IMR-90 (cell line): Measurements from ENCODE around the gene INTS11. TPM values are rescaled to one million over a fixed set of nuclear protein-coding genes. Genes with fewer than 3 reads are reported as not detected.
A peak's percentile ranks its signal among the peaks of the same experiment; 100 is the strongest.

Source experiments
- ATAC-seq: fragments of 200-7000 bp; cut with Tn5 transposase; 2 replicates; pipeline ENCODE4 v1.9.1; 2020; ENCODE audit warnings: low read depth, mild to moderate bottlenecking, moderate library complexity
- BruUV-seq: library from RNA; stranded (reverse); fragments of 400-500 nt; replicated peaks from 2 replicates; lab custom pipeline; 2021; lab: Mats Ljungman, UMichigan
- CTCF ChIA-PET: fragments of 300-600 bp; formaldehyde crosslinking; extraction: SDS; loops from one replicate; lab custom pipeline; 2021; ENCODE audit warnings: antibody characterized with exemption; lab: Yijun Ruan, JAX
- POLR2A ChIA-PET: fragments of 300-600 bp; sonication (Branson Sonifier 250); formaldehyde crosslinking; loops from one replicate; lab custom pipeline; 2022; ENCODE audit warnings: antibody characterized with exemption; ENCODE audit not compliant: unreplicated experiment; lab: Charles Lee
- DNase-seq: peaks from one replicate; pipeline ENCODE4 v3.0.0; 2013
- H2AFZ ChIP-seq: replicated peaks from 2 replicates; pipeline ENCODE3; 2013; ENCODE audit warnings: low read length, mild to moderate bottlenecking; ENCODE audit not compliant: poor library complexity
- H2AK5ac ChIP-seq: 2 replicates; pipeline ENCODE4 v1.6.1; 2013; ENCODE audit warnings: low read depth, low read length, inconsistent platforms
- H2AK9ac ChIP-seq: replicated peaks from 2 replicates; pipeline ENCODE3; 2013; ENCODE audit warnings: mild to moderate bottlenecking, low read depth, low read length, moderate library complexity; ENCODE audit not compliant: poor library complexity
- H2BK120ac ChIP-seq: 2 replicates; pipeline ENCODE4 v1.6.1; 2013; ENCODE audit warnings: low read depth, low read length, inconsistent platforms
- H2BK15ac ChIP-seq: 3 replicates; pipeline ENCODE4 v1.6.1; 2013; ENCODE audit warnings: low read depth, low read length, inconsistent platforms
- H2BK20ac ChIP-seq: 2 replicates; pipeline ENCODE4 v1.6.1; 2013; ENCODE audit warnings: low read depth, mild to moderate bottlenecking, inconsistent platforms, low read length, moderate library complexity
- H2BK5ac ChIP-seq: 2 replicates; pipeline ENCODE4 v1.6.1; 2013; ENCODE audit warnings: mild to moderate bottlenecking, low read depth, low read length, inconsistent platforms; ENCODE audit not compliant: poor library complexity, severe bottlenecking
- H3K14ac ChIP-seq: replicated peaks from 2 replicates; pipeline ENCODE4 v1.6.1; 2013; ENCODE audit warnings: low read depth, low read length, inconsistent platforms
- H3K18ac ChIP-seq: 2 replicates; pipeline ENCODE4 v1.6.1; 2013; ENCODE audit warnings: low read depth, low read length, control low read depth
- H3K23ac ChIP-seq: 2 replicates; pipeline ENCODE4 v1.6.1; 2013; ENCODE audit warnings: low read depth, low read length, inconsistent platforms
- H3K27ac ChIP-seq: 2 replicates; pipeline ENCODE4 v1.5.1; 2013; ENCODE audit warnings: mild to moderate bottlenecking, control low read depth, low read length; ENCODE audit not compliant: insufficient read depth
- H3K27me3 ChIP-seq: 2 replicates; pipeline ENCODE4 v1.6.1; 2013; ENCODE audit warnings: low read length; ENCODE audit not compliant: control insufficient read depth, insufficient read depth
- H3K36me3 ChIP-seq: 2 replicates; pipeline ENCODE4 v1.6.1; 2013; ENCODE audit warnings: low read length, mixed read lengths; ENCODE audit not compliant: control insufficient read depth, insufficient read depth
- H3K4ac ChIP-seq: 2 replicates; pipeline ENCODE4 v1.6.1; 2013; ENCODE audit warnings: low read depth, low read length, inconsistent platforms
- H3K4me1 ChIP-seq: 2 replicates; pipeline ENCODE4 v1.6.1; 2013; ENCODE audit warnings: low read length, mixed read lengths; ENCODE audit not compliant: control insufficient read depth, insufficient read depth
- H3K4me2 ChIP-seq: 2 replicates; pipeline ENCODE4 v1.6.1; 2013; ENCODE audit warnings: low read depth, mild to moderate bottlenecking, control low read depth, low read length, moderate library complexity
- H3K4me3 ChIP-seq: 2 replicates; pipeline ENCODE4 v1.5.1; 2013; ENCODE audit warnings: low read depth, mild to moderate bottlenecking, control low read depth, low read length, moderate library complexity; ENCODE audit not compliant: insufficient read depth
- H3K56ac ChIP-seq: 2 replicates; pipeline ENCODE4 v1.6.1; 2013; ENCODE audit warnings: low read length, inconsistent platforms; ENCODE audit not compliant: insufficient read depth; ENCODE audit errors: extremely low read depth
- H3K79me1 ChIP-seq, 2 experiments: 2 replicates each; pipeline ENCODE4 v1.6.1; 2013; ENCODE audit warnings: low read length in 2 of 2, inconsistent platforms in 1 of 2, low read depth in 1 of 2
- H3K9ac ChIP-seq: 2 replicates; pipeline ENCODE4 v1.6.1; 2013; ENCODE audit warnings: low read depth, low read length, control low read depth
- H3K9me1 ChIP-seq: 2 replicates; pipeline ENCODE4 v1.6.1; 2013; ENCODE audit warnings: low read length, inconsistent platforms; ENCODE audit not compliant: insufficient read depth
- H3K9me3 ChIP-seq: 2 replicates; pipeline ENCODE4 v1.6.1; 2013; ENCODE audit warnings: low read length; ENCODE audit not compliant: control insufficient read depth, insufficient read depth
- H4K20me1 ChIP-seq: 2 replicates; pipeline ENCODE4 v1.6.1; 2013; ENCODE audit warnings: low read length, inconsistent platforms; ENCODE audit not compliant: insufficient read depth
- H4K5ac ChIP-seq: 2 replicates; pipeline ENCODE4 v1.6.1; 2013; ENCODE audit warnings: mild to moderate bottlenecking, low read depth, low read length, control low read depth
- H4K8ac ChIP-seq, 2 experiments: 2 replicates each; pipeline ENCODE4 v1.6.1; 2013; ENCODE audit warnings: low read depth in 2 of 2, low read length in 2 of 2, control low read depth in 1 of 2, inconsistent platforms in 1 of 2
- H4K91ac ChIP-seq: 2 replicates; pipeline ENCODE4 v1.6.1; 2013; ENCODE audit warnings: low read depth, low read length, inconsistent platforms; ENCODE audit not compliant: insufficient read depth
- ELK1 ChIP-seq: fragments of 150-350 bp; IDR thresholded peaks from 2 replicates; pipeline ENCODE4 v1.6.1; 2016; ENCODE audit warnings: low read depth, mild to moderate bottlenecking, low read length, moderate library complexity, borderline replicate concordance
- MAFK ChIP-seq: IDR thresholded peaks from 2 replicates; pipeline ENCODE4 v1.6.1; 2012; ENCODE audit warnings: low read depth, low read length, improper control_type of control experiment
- MAZ ChIP-seq: IDR thresholded peaks from 2 replicates; pipeline ENCODE4 v1.6.1; 2012; ENCODE audit warnings: low read depth, mild to moderate bottlenecking, low read length, improper control_type of control experiment, moderate library complexity, borderline replicate concordance
- MXI1 ChIP-seq: IDR thresholded peaks from 2 replicates; pipeline ENCODE4 v1.6.1; 2012; ENCODE audit warnings: low read depth, mild to moderate bottlenecking, low read length, moderate library complexity, borderline replicate concordance
- POLR2A ChIP-seq: IDR thresholded peaks from 2 replicates; pipeline ENCODE4 v1.6.1; 2012; ENCODE audit warnings: mild to moderate bottlenecking, low read depth, low read length
- SMC3 ChIP-seq: fragments of 150-350 bp; IDR thresholded peaks from 2 replicates; pipeline ENCODE4 v1.6.1; 2016; ENCODE audit warnings: low read depth, mild to moderate bottlenecking, antibody characterized with exemption, low read length, moderate library complexity
- WGBS, 2 experiments: methylation state at CpG; one replicate each; pipeline versions ENCODE4 v1.1.5 to v1.1.7; 2013; ENCODE audit warnings: missing lambda C conversion rate in 2 of 2; ENCODE audit not compliant: insufficient read length in 1 of 2; ENCODE audit errors: extremely low coverage in 2 of 2; 5-methylcytosine and 5-hydroxymethylcytosine counted together
- dilution Hi-C: fragments of 300-500 bp; cut with HindIII; formaldehyde crosslinking; loops from one replicate; pipeline ENCODE4 v1.14.3; 2018; ENCODE audit warnings: low sequenced_read_pairs; ENCODE audit not compliant: unreplicated experiment
- in situ Hi-C: fragments of 300-500 bp; cut with MboI; formaldehyde crosslinking; loops from 3 replicates; pipeline ENCODE4 v1.14.3; 2019; ENCODE audit warnings: low sequenced_read_pairs, inconsistent platforms, mixed read lengths
- intact Hi-C: fragments of 100-400 bp; cut with micrococcal nuclease; formaldehyde crosslinking; loops from 2 replicates; pipeline ENCODE4 v1.10.0; 2022
- polyA plus RNA-seq, 3 experiments: library from polyadenylated mRNA; depleted of rRNA; stranded (reverse); fragments of >200 nt; gene quantifications; 2 replicates each; pipeline ENCODE4 v1.2.3, GENCODE V29; 2012; ENCODE audit warnings: low replicate concordance in 1 of 3
- total RNA-seq: library from RNA; depleted of rRNA; stranded (reverse); fragments of >200 nt; gene quantifications from 2 replicates; pipeline ENCODE4 v1.2.3, GENCODE V29; 2012

The INTS11 gene
- total and polyA plus RNA-seq, 2 of the 4 experiments (the other 2 are of a cell fraction), result 56.1 to 123 TPM

- DNase-seq (no peak), ATAC-seq (peak; percentile 7)
- Histone ChIP-seq H2BK15ac (no peak overlapping the region), H2AK9ac (peak overlapping the region; percentile 97), H3K9ac (peak overlapping the region; percentile 91), H4K91ac (peak overlapping the region; percentile 76), H4K8ac (peak overlapping the region in 1 of 2 experiments; percentile 5; a peak in 1 of 4 replicates), H2AK5ac (peak overlapping the region; percentile 47), H3K4me3 (peak overlapping the region; percentile 93), H3K23ac (peak overlapping the region; percentile 94), H2BK120ac (no peak overlapping the region), H2BK20ac (no peak overlapping the region), H4K5ac (no peak overlapping the region), H3K4me2 (peak overlapping the region; percentile 100), H3K18ac (no peak overlapping the region), H2BK5ac (peak overlapping the region; percentile 79), H3K79me1 (peaks cover 6 to 58% of the 10 kb centered on the region in 2 experiments; a peak in 3 of 4 replicates), H3K4ac (peak overlapping the region; percentile 70), H3K4me1 (peaks cover 31% of the 10 kb centered on the region), H3K36me3 (peaks cover 24% of the 10 kb centered on the region), H3K9me3 (no peaks in the 10 kb centered on the region), H2AFZ (peak overlapping the region; percentile 97), H4K20me1 (peaks cover 47% of the 10 kb centered on the region), H3K14ac (peak overlapping the region; percentile 61), H3K9me1 (peaks cover 3% of the 10 kb centered on the region), H3K27me3 (no peaks in the 10 kb centered on the region), H3K27ac (peak overlapping the region; percentile 89), H3K56ac (peak overlapping the region; percentile 38)
- 0% methylated on average over 61 of the region's 83 CpGs; no CpG with 5 or more reads in 1 of the 2 experiments for WGBS, 2 experiments
- intact Hi-C loops (loop anchor here (5.0 kb wide), 2 partner anchors 50 to 185 kb away; partner anchors contain the start of gene MXRA8), in situ Hi-C loops (no loop called here), dilution Hi-C loops (no loop called here)
- POLR2A ChIA-PET, result no interaction called here
- CTCF ChIA-PET, result no interaction called here
- no TSS peak for BruUV-seq
- TF ChIP-seq MAFK, result no peak
- TF ChIP-seq SMC3, result no peak
- TF ChIP-seq ELK1, result no peak
- TF ChIP-seq POLR2A, result peak; percentile 22; the same call in 1 of the 2 replicates
- no peak for TF ChIP-seq MAZ
- TF ChIP-seq MXI1, result peak; percentile 14; the same call in 1 of the 2 replicates
Observed at GRCh38 chr1:1307261-1307922, 17.1 kb downstream of the INTS11 start.
